Melanocyte of skin (primary cell): ENCODE measurements around the gene TAF10. TPM values are rescaled to one million over a fixed set of nuclear protein-coding genes. Genes with fewer than 3 reads are reported as not detected.

Experiments used
- total RNA-seq, 2 donors: library from RNA; depleted of rRNA; stranded (reverse); fragments of >200 nt; gene quantifications; 2 replicates each; pipeline ENCODE4 v1.2.3, GENCODE V29; 2012

The TAF10 gene
- 10 to 100 TPM; 21.7 to 39.6 TPM for total RNA-seq

DNA sequence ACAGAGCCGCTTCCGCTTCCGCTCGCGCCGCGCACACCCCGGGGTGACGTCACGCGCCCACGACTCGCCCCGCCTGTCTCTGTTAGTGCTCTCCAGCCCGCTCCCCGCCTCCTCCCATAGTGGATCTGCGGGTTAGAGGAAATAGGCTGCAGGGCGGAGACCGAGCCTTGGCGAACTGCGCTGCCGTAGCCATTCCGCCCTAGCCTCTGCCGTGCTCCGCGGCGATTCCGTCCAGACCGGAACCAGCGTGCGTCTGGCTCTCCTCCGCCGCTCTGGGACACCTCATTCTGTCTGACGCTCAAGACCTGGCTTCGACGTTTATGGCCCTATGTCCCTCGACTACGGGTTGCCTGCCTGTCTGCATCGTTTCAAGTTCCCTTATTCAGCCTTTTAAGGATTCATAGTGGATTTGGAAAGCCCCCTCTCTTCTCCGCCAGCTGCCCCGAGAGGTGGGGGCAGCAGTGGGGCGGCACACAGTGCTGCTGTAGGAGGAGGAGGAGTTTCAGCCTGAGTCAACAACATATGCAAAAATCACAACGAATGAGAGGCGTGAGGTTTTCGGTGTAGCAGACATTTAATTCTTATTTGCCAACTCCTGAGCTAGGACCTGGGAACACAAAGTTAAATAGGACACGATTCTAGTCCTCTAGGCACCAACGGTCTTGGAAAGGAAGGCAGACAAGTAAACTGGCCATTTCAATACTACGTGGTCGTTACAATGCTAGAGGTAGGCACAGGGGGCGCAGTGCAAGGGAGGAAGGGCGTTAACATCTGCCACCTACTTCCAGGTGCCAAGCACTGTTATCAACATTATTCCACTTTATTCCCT, at the start of gene TAF10:
Gene TAF10 (minus strand): TSS at position 4 of the 829 bp plus-strand sequence. CDS start 27 bp downstream, outside the sequence.

GRCh38 chr11:6655790-6656583, 44.0 kb upstream of the TAF10 start, which contains the start of gene DCHS1:
TSS of gene DCHS1 (minus strand) at chr11:6655809. CDS start at chr11:6641613, 14,196 bp downstream.

DNA sequence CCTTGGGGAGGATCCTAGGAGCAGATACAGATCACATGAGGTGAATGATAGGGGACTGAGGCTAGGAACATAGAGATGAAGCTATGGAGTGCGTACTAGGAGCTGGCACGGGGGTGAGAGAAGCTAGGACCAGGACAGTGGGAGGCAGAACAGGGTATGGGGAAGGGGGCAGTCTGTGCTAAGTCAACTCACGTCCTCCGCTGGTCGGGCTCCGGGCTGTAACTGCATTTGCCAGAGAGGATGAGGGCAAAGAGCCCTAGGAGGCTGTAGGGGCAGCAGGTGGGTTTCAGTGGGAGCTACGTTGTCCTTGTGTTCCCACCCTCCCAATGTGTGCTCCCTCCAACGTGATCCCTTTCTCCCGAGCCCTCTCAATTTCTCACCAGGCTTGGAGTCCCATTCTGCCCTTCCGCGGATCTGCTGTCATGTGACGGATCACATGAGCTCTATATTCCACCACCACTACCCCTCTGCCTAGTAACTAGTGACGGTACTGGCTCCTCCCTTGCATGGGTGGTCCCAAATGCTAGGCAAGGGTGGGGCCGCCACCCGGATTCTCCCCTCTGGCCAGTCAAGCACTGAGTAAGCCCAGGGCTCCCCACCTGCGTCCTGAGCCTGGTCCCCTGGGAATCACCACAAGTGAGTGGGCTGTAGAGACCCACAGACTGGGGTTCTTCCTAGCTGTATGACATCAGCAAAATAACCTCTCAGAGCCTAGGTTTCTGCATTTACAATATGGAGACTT, 7.2 kb upstream of the TAF10 start, which contains the start of gene TPP1:
Gene TPP1 (minus strand): TSS at position 419 of the 742 bp plus-strand sequence. CDS start 22 bp downstream, at position 397.

GRCh38 chr11:6603287-6604080, 8.5 kb downstream of the TAF10 start, which contains the start of the genes ILK and RRP8:
TSS of gene ILK (plus strand) at chr11:6603774. CDS start at chr11:6604272, 498 bp downstream.
TSS of gene RRP8 (minus strand) at chr11:6603616. CDS start at chr11:6603502, 114 bp downstream.

Other genes starting within 250 kb of the TAF10 start
- 10 to 100 TPM; 36.3 to 68.8 TPM for gene SMPD1, start 221.7 kb downstream of the TAF10 start, total RNA-seq
- 10 to 100 TPM; 54.0 to 85.6 TPM for gene APBB1, start 193.1 kb downstream of the TAF10 start, total RNA-seq
- gene HPX, start 171.2 kb downstream of the TAF10 start, total RNA-seq = 1 to 10 TPM in 1 of 2 donors, under 1 TPM in 1; 0.34 to 1.3 TPM
- gene TRIM3, start 138.3 kb downstream of the TAF10 start, total RNA-seq = 10 to 100 TPM; 29.3 to 31.3 TPM
- gene ARFIP2, start 130.9 kb downstream of the TAF10 start, total RNA-seq = 10 to 100 TPM; 60.6 to 60.9 TPM
- gene TIMM10B, start 130.7 kb downstream of the TAF10 start, total RNA-seq = 10 to 100 TPM; 59.5 to 65.9 TPM
- gene DNHD1, start 114.9 kb downstream of the TAF10 start, total RNA-seq = 10 to 100 TPM in 1 of 2 donors, 1 to 10 TPM in 1; 8.7 to 13.1 TPM
- gene RRP8, start 8.6 kb downstream of the TAF10 start, total RNA-seq = 10 to 100 TPM; 12.7 to 14.0 TPM
- gene ILK, start 8.4 kb downstream of the TAF10 start, total RNA-seq = 100 to 1,000 TPM; 151 to 152 TPM
- 100 to 1,000 TPM; 213 to 236 TPM for gene TPP1, start 7.2 kb upstream of the TAF10 start, total RNA-seq
- gene DCHS1, start 43.6 kb upstream of the TAF10 start, total RNA-seq = 1 to 10 TPM; 1.0 to 4.0 TPM
- gene MRPL17, start 71.1 kb upstream of the TAF10 start, total RNA-seq = 10 to 100 TPM; 37.9 to 84.6 TPM
- gene OR2AG2, start 159.8 kb upstream of the TAF10 start, total RNA-seq = under 1 TPM; 0.34 to 1.00 TPM
- gene OR2AG1, start 170.8 kb upstream of the TAF10 start, total RNA-seq = not detected
- gene OR6A2, start 187.5 kb upstream of the TAF10 start, total RNA-seq = under 1 TPM; 0.33 to 0.69 TPM
- gene OR10A5, start 233.5 kb upstream of the TAF10 start, total RNA-seq = not detected